ENCODE measurements around the gene ZP1.
A peak's percentile ranks its signal among the peaks of the same experiment; 100 is the strongest.

The ZP1 gene

GRCh38 chr11:60910711-60911380 lies 43.5 kb downstream of the ZP1 start:
- DNase-seq = no peak

GRCh38 chr11:60912223-60912850 lies 45.0 kb downstream of the ZP1 start:
- peak; percentile 32 to 49 for DNase-seq

- no peak for DNase-seq
These were observed 45.6 kb downstream of the ZP1 start for GRCh38 chr11:60912851-60913528.

GRCh38 chr11:60913793-60914632 lies 46.7 kb downstream of the ZP1 start, which contains the start of gene TMEM109:
Gene TMEM109 (plus strand): TSS chr11:60914158. CDS start chr11:60919694, 5,536 bp downstream.
- DNase-seq = peak; percentile 91 to 94

- peak; percentile 59 to 71 for DNase-seq
These were observed 47.4 kb downstream of the ZP1 start for GRCh38 chr11:60914633-60915247.

GRCh38 chr11:60915248-60915914 lies 48.0 kb downstream of the ZP1 start:
- peak; percentile 79 to 80 for DNase-seq

- DNase-seq = no peak
These were observed 49.4 kb downstream of the ZP1 start for GRCh38 chr11:60916669-60917206.

- no peak for DNase-seq
These were observed 49.9 kb downstream of the ZP1 start for GRCh38 chr11:60917267-60917666.

- no peak for DNase-seq
These were observed 51.1 kb downstream of the ZP1 start for GRCh38 chr11:60918251-60918938.

GRCh38 chr11:60918939-60919265 lies 51.6 kb downstream of the ZP1 start:
- no peak for DNase-seq

- DNase-seq = no peak
These were observed 52.0 kb downstream of the ZP1 start for GRCh38 chr11:60919320-60919719.

- no peak for DNase-seq
These were observed 52.6 kb downstream of the ZP1 start for GRCh38 chr11:60919956-60920355.

GRCh38 chr11:60921259-60921658 lies 53.9 kb downstream of the ZP1 start:
- no peak for DNase-seq

GRCh38 chr11:60921777-60922335 lies 54.5 kb downstream of the ZP1 start:
- no peak for DNase-seq

- DNase-seq = no peak
These were observed 55.6 kb downstream of the ZP1 start for GRCh38 chr11:60922906-60923305.

GRCh38 chr11:60923326-60923725 lies 56.0 kb downstream of the ZP1 start:
- DNase-seq = no peak

- no peak for DNase-seq
These were observed 56.4 kb downstream of the ZP1 start for GRCh38 chr11:60923800-60924109.

- DNase-seq = peak; percentile 38 to 43
These were observed 57.0 kb downstream of the ZP1 start, which contains the start of gene TMEM132A for GRCh38 chr11:60924110-60924905. Gene TMEM132A (plus strand): TSS chr11:60924460. CDS start chr11:60924634, 174 bp downstream.

All from activated T-cell treated with anti-CD3 and anti-CD28 coated beads, Interleukin-2, amount 50 U/mL, for 48 hours (primary cell).